HCT116 (cell line): ENCODE results near the gene TTC23. TPM values are rescaled to one million over a fixed set of nuclear protein-coding genes. Genes with fewer than 3 reads are reported as not detected.

ENCODE experiments used
- ATAC-seq: fragments of 200-7000 bp; cut with Tn5 transposase; 2 replicates; pipeline ENCODE4 v1.9.1; 2020; ENCODE audit warnings: mild to moderate bottlenecking, moderate library complexity
- BruUV-seq: library from RNA; stranded (reverse); fragments of 400-500 nt; replicated peaks from 2 replicates; lab custom pipeline; 2021; lab: Mats Ljungman, UMichigan
- CTCF ChIA-PET: fragments of 300-600 bp; sonication (Branson Sonifier 250); formaldehyde crosslinking; loops from one replicate; lab custom pipeline; 2021; ENCODE audit warnings: antibody characterized with exemption; lab: Charles Lee
- POLR2A ChIA-PET: fragments of 300-600, 350-600 bp; sonication (Branson Sonifier 250); formaldehyde crosslinking; loops from one replicate; lab custom pipeline; 2021; ENCODE audit warnings: antibody characterized with exemption; lab: Charles Lee
- RAD21 ChIA-PET, 2 experiments: fragments of 300-600 bp; sonication (Branson Sonifier 250); formaldehyde crosslinking; loops; one replicate each; lab custom pipeline; 2023; ENCODE audit warnings: low total read pairs in 2 of 2; ENCODE audit not compliant: uncharacterized antibody in 2 of 2, unreplicated experiment in 2 of 2, low non-redundant PET in 1 of 2; lab: Charles Lee
- DNase-seq: peaks from one replicate; pipeline ENCODE4 v3.0.0-alpha.2; 2010; ENCODE audit warnings: low read depth, low spot score
- H2AFZ ChIP-seq: fragments of 200-600 bp; shearing (Covaris generic), sonication (generic); 2 replicates; pipeline ENCODE4 v1.6.1; 2017; ENCODE audit warnings: low read depth, mixed run types, mixed read lengths, antibody characterized with exemption, low read length; ENCODE audit not compliant: poor library complexity, severe bottlenecking
- H3K27ac ChIP-seq: 2 replicates; pipeline ENCODE4 v1.5.1; 2012; ENCODE audit warnings: low read depth, low read length
- H3K27me3 ChIP-seq: fragments of 200-600 bp; sonication (generic); 2 replicates; pipeline ENCODE4 v1.6.1; 2016; ENCODE audit warnings: mixed run types, low read length, mixed read lengths; ENCODE audit not compliant: insufficient read depth
- H3K36me3 ChIP-seq, 2 experiments: fragments of 200-500 bp in 1 of 2; fragments of 200-600 bp in 1 of 2; sonication (Bioruptor generic) in 1 of 2; sonication (generic) in 1 of 2; 2 replicates each; pipeline versions ENCODE4 v1.5.1 to v1.6.1; 2014 to 2016; ENCODE audit warnings: low read length in 2 of 2, inconsistent platforms in 1 of 2, mixed read lengths in 1 of 2, mixed run types in 1 of 2; ENCODE audit not compliant: insufficient read depth in 2 of 2, control insufficient read depth in 1 of 2
- H3K4me1 ChIP-seq, 2 experiments: fragments of 200-600 bp in 1 of 2; sonication (generic) in 1 of 2; 2 replicates each; pipeline versions ENCODE4 v1.5.1 to v1.6.1; 2012 to 2017; ENCODE audit warnings: low read length in 2 of 2, inconsistent platforms in 1 of 2, mild to moderate bottlenecking in 1 of 2, mixed read lengths in 1 of 2, mixed run types in 1 of 2, moderate library complexity in 1 of 2; ENCODE audit not compliant: insufficient read depth in 2 of 2, control insufficient read depth in 1 of 2
- H3K4me2 ChIP-seq: fragments of 200-600 bp; sonication (generic); 2 replicates; pipeline ENCODE4 v1.6.1; 2017; ENCODE audit warnings: mixed run types, low read length, mixed read lengths
- H3K4me3 ChIP-seq, 2 experiments: fragments of 200-600 bp in 1 of 2; sonication (generic) in 1 of 2; replicated peaks in 1 of 2; 2 replicates each; pipeline ENCODE4 v1.5.1; 2011 to 2016; ENCODE audit warnings: low read length in 2 of 2, control low read depth in 1 of 2, low read depth in 1 of 2, mild to moderate bottlenecking in 1 of 2, mixed read lengths in 1 of 2, mixed run types in 1 of 2
- H3K79me2 ChIP-seq: fragments of 200-600 bp; sonication (generic); 2 replicates; pipeline ENCODE4 v1.6.1; 2017; ENCODE audit warnings: mild to moderate bottlenecking, mixed run types, low read length, moderate library complexity, mixed read lengths; ENCODE audit not compliant: insufficient read depth
- H3K9ac ChIP-seq: fragments of 200-600 bp; sonication (generic); 2 replicates; pipeline ENCODE4 v1.6.1; 2016; ENCODE audit warnings: low read length, mixed read lengths
- H3K9me2 ChIP-seq: fragments of 200-600 bp; sonication (generic), shearing (Covaris generic); 2 replicates; pipeline ENCODE4 v1.6.1; 2017; ENCODE audit warnings: mixed run types, mild to moderate bottlenecking, moderate library complexity; ENCODE audit not compliant: insufficient read depth
- H3K9me3 ChIP-seq, 2 experiments: fragments of 200-500 bp in 1 of 2; fragments of 200-600 bp in 1 of 2; sonication (Bioruptor generic) in 1 of 2; sonication (generic) in 1 of 2; 2 replicates each; pipeline ENCODE4 v1.6.1; 2014 to 2017; ENCODE audit warnings: low read length in 2 of 2, mixed read lengths in 2 of 2, inconsistent platforms in 1 of 2, low read depth in 1 of 2, mild to moderate bottlenecking in 1 of 2, mixed run types in 1 of 2, moderate library complexity in 1 of 2; ENCODE audit not compliant: control insufficient read depth in 1 of 2, insufficient read depth in 1 of 2
- H4K20me1 ChIP-seq: fragments of 200-600 bp; sonication (generic), shearing (Covaris generic); 2 replicates; pipeline ENCODE4 v1.6.1; 2017; ENCODE audit warnings: mixed run types, mild to moderate bottlenecking, moderate library complexity; ENCODE audit not compliant: insufficient read depth
- EZH2 ChIP-seq: fragments of 200-600 bp; sonication (generic); IDR thresholded peaks from 2 replicates; pipeline ENCODE4 v1.6.1; 2017; ENCODE audit warnings: antibody characterized with exemption, mixed run types
- JUND ChIP-seq: IDR thresholded peaks from 2 replicates; pipeline ENCODE4 v1.6.1; 2012
- POLR2AphosphoS5 ChIP-seq: IDR thresholded peaks from 2 replicates; pipeline ENCODE4 v1.6.1; 2011; ENCODE audit warnings: mild to moderate bottlenecking, low read depth, low read length, moderate library complexity
- SIN3A ChIP-seq: IDR thresholded peaks from 2 replicates; pipeline ENCODE4 v1.6.1; 2012; ENCODE audit warnings: low read depth
- SP1 ChIP-seq: IDR thresholded peaks from 2 replicates; pipeline ENCODE4 v1.6.1; 2012; ENCODE audit warnings: low read depth
- SRF ChIP-seq: IDR thresholded peaks from 2 replicates; pipeline ENCODE4 v1.6.1; 2012; ENCODE audit warnings: low read depth
- intact Hi-C: fragments of 100-400 bp; cut with micrococcal nuclease; formaldehyde crosslinking; loops from 2 replicates; pipeline ENCODE4 v1.10.0; 2022
- total RNA-seq: library from RNA; stranded (reverse); gene quantifications from one replicate; pipeline ENCODE4 v1.2.1, GENCODE V29; 2021; ENCODE audit not compliant: unreplicated experiment
- TF ChIP-seq, protein P1 (sequence below): IDR thresholded peaks from 2 replicates; pipeline ENCODE4 v1.6.1; 2012; ENCODE audit warnings: low read depth

Gene TTC23
- total RNA-seq, 1 experiment from 2014 or later = 10.2 TPM

DNA sequence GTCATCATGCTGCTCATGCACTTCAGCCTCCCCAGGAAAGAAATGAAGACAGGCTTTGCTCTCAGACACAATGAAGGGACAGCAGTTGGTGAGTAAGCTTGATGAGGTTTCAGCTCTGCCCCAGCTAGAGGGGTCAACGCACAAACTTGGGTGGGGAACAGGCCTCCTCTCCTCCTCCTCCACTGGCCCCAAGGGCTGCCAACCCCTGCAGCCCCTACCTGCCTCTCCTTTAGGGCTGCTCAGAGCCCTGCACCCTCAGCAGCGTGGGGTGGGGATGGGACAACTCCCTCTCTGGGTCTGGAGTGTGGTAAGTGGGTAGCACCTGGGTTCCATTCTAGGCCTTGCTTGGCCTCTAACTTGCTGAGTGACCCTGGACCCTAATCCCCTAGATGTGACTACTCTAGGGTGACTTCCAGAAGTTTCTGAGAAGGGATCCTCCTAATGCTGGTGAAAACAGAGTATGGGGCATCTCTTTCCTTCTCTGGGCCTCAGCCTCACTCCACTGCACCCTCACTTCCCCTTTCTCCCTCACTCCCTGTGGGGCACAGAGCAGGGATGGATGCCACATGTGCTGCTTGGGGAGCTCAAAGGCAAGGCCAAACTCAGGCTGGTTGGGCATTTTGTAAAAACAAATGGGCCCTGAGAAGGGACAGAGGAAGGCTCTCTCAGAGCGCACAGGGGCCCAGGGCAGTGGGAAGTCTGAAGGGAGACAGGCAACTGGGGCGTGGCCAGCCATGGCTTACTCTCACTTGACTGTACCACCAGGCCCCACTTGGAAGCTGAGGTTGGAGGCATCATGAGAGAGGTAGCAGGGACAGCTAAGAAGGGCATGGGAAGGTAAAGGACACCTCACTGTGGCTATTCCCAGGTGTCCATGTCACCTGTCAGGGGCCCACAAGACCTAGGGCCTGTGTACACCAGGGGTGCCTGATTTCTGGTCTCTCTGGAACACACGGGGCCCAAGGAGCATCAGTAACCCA is 80.5 kb downstream of the TTC23 start:
- Histone ChIP-seq H3K9me3 (no peaks in the 10 kb centered on the region), H3K36me3 (no peaks in the 10 kb centered on the region), H3K4me3 (no peak overlapping the region), H3K27ac (no peak overlapping the region), H3K79me2 (no peaks in the 10 kb centered on the region), H3K4me1 (no peaks in the 10 kb centered on the region), H3K9ac (no peak overlapping the region), H2AFZ (no peak overlapping the region), H3K9me2 (no peaks in the 10 kb centered on the region), H4K20me1 (no peaks in the 10 kb centered on the region), H3K27me3 (no peaks in the 10 kb centered on the region), H3K4me2 (no peak overlapping the region)
- ChIA-PET RAD21 (no interaction called here), CTCF (no interaction called here), POLR2A (no interaction called here)
- TF ChIP-seq JUND = no peak
- TF ChIP-seq EZH2 = no peak
- no peak for TF ChIP-seq POLR2AphosphoS5
- no peak for TF ChIP-seq SIN3A
- no peak for TF ChIP-seq SP1
- TF ChIP-seq, protein P1, sequence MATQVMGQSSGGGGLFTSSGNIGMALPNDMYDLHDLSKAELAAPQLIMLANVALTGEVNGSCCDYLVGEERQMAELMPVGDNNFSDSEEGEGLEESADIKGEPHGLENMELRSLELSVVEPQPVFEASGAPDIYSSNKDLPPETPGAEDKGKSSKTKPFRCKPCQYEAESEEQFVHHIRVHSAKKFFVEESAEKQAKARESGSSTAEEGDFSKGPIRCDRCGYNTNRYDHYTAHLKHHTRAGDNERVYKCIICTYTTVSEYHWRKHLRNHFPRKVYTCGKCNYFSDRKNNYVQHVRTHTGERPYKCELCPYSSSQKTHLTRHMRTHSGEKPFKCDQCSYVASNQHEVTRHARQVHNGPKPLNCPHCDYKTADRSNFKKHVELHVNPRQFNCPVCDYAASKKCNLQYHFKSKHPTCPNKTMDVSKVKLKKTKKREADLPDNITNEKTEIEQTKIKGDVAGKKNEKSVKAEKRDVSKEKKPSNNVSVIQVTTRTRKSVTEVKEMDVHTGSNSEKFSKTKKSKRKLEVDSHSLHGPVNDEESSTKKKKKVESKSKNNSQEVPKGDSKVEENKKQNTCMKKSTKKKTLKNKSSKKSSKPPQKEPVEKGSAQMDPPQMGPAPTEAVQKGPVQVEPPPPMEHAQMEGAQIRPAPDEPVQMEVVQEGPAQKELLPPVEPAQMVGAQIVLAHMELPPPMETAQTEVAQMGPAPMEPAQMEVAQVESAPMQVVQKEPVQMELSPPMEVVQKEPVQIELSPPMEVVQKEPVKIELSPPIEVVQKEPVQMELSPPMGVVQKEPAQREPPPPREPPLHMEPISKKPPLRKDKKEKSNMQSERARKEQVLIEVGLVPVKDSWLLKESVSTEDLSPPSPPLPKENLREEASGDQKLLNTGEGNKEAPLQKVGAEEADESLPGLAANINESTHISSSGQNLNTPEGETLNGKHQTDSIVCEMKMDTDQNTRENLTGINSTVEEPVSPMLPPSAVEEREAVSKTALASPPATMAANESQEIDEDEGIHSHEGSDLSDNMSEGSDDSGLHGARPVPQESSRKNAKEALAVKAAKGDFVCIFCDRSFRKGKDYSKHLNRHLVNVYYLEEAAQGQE = no peak
- TF ChIP-seq SRF = no peak
- no peak for ATAC-seq
- intact Hi-C loops = no loop called here
- no peak for DNase-seq
- no TSS peak for BruUV-seq
